ENCODE measurements around the gene COX20.

The COX20 gene

DNA sequence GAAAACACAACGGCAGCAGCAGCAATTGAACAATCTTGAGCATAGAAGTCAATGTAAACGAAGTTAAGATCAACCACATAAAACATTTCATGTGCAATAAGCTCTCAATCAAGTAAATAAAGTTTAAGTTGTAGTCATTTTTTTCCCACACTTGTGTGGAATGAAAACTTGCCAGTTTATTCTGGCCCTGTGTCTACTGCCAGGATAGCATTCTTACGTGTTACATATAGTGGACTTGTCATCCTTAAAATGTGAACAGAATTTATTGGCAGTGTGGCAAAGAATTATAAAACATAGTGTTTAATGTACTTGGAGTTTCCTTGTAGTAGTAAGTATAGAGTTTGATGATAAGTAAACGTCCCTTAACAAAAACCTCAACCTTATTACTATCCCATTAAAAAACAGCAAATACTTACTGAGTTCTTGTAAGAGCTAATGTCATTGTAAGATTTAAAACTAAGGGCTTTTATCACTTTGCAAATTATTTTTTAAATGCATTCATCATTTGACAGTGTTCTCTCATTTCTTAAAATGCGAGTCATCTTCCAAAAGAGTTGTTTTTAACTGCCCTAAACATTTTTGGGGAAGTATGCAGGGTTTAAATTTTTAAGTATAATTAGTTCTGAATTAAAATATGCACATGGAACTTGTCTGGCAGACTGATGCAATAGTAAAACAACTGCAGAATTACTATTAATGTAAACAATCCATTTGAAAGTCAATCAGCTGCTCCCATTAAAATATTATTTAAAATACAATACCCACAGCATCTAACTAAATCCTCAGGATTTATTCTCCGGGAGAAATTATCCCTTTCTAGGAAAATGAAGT lies 7.9 kb downstream of the COX20 start:
- Histone ChIP-seq H3K36me3 (peaks cover 90 to 100% (median 99%) of the 10 kb centered on the region in 11 experiments), H3K27me3 (no peaks in the 10 kb centered on the region), H3K9me3 (replicated peaks in 1 of 11) (no peaks in the 10 kb centered on the region), H3K9ac (0 out of 22 replicates have a peak overlapping the region, but pooled peaks of 1 of the 11 experiments have one; percentile 37), H3K4me1 (peaks cover 33 to 66% (median 48%) of the 10 kb centered on the region in 10 experiments), H4K20me1 (peaks cover 41 to 100% (median 90%) of the 10 kb centered on the region in 11 experiments; a peak in 21 of 22 replicates), H3K4me3 (no peak overlapping the region), H3K27ac (peak overlapping the region in 3 of 11 experiments; percentile 4 to 20 (median 11); a peak in 2 of 22 replicates), H3K4me2 (peak overlapping the region in 6 of 11 experiments; percentile 0 to 56 (median 34); a peak in 5 of 22 replicates)
- no peak for TF ChIP-seq Cebpa-rat (IDR thresholded peaks at IDR 0.05)

DNA sequence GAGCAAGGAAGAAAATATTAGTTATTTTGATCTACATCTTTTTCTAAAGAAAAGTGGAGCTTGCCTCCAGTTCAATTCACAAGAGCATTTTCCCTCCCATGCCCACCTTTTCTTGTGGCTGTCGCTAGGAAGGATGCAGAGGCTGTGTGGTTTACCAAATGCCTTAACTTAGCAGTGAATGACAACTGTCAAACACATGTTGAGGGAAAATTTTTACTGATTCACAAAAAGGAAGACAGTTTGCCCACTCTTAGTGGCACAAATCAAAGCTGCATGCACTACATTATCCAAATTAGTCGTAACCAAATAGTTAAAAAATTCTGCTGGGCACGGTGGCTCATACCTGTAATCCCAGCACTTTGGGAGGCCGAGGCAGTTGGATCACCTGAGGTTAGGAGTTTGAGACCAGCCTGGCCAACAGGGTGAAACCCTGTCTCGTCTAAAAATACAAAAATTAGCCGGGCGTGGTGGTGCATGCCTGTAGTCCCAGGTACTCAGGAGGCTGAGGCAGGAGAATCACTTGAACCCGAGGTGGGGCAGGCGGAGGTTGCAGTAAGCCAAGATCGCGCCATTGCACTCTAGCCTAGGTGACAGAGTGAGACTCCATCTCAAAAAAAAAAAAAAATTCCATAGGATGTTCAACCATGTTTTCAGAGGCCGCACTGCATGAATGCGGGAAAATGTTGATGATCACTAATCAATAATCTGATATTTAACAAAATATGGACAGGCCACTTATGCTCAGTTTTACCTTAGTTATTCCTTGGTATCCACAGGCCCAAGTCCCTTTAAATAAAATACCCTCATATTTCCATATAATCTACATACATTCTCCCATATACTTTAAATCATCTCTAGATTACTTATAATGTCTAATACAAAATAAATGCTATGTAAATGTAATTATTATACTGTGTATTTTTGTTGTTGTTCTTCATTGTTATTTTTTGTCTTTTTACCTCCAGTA lies 9.0 kb downstream of the COX20 start:
- H3K9me3 ChIP-seq (replicated peaks in 1 of 11) = no peaks in the 10 kb centered on the region
- H3K4me1 ChIP-seq = peaks cover 25 to 56% (median 38%) of the 10 kb centered on the region in 10 experiments
- peaks cover 94 to 100% (median 100%) of the 10 kb centered on the region in 11 experiments for H3K36me3 ChIP-seq
- peak overlapping the region in 6 of 11 experiments; percentile 1 to 37 (median 22); a peak in 4 of 22 replicates for H3K9ac ChIP-seq
- no peak for TF ChIP-seq Cebpa-rat (IDR thresholded peaks at IDR 0.05)
- no peak overlapping the region for H3K4me3 ChIP-seq
- peak overlapping the region in 5 of 11 experiments; percentile 0 to 20 (median 4); a peak in 4 of 22 replicates for H3K27ac ChIP-seq
- no peaks in the 10 kb centered on the region for H3K27me3 ChIP-seq
- H3K4me2 ChIP-seq = peak overlapping the region; percentile 0 to 56 (median 37); a peak in 20 of 22 replicates
- H4K20me1 ChIP-seq = peaks cover 47 to 100% (median 90%) of the 10 kb centered on the region in 11 experiments; a peak in 21 of 22 replicates

- H3K4me3 ChIP-seq = no peak overlapping the region
- H3K36me3 ChIP-seq = peaks cover 98 to 100% (median 100%) of the 10 kb centered on the region in 11 experiments
- no peak overlapping the region for H3K27ac ChIP-seq
- H3K4me2 ChIP-seq = no peak overlapping the region
- peaks cover 55 to 100% (median 91%) of the 10 kb centered on the region in 11 experiments; a peak in 21 of 22 replicates for H4K20me1 ChIP-seq
- no peaks in the 10 kb centered on the region for H3K27me3 ChIP-seq
- H3K9ac ChIP-seq = no peak overlapping the region
- H3K9me3 ChIP-seq (replicated peaks in 1 of 11) = no peaks in the 10 kb centered on the region
- TF ChIP-seq Cebpa-rat (IDR thresholded peaks at IDR 0.05) = no peak
- H3K4me1 ChIP-seq = peaks cover 23 to 47% (median 32%) of the 10 kb centered on the region in 10 experiments
Measured at GRCh38 chr1:244846653-244847052, 11.2 kb downstream of the COX20 start.

DNA sequence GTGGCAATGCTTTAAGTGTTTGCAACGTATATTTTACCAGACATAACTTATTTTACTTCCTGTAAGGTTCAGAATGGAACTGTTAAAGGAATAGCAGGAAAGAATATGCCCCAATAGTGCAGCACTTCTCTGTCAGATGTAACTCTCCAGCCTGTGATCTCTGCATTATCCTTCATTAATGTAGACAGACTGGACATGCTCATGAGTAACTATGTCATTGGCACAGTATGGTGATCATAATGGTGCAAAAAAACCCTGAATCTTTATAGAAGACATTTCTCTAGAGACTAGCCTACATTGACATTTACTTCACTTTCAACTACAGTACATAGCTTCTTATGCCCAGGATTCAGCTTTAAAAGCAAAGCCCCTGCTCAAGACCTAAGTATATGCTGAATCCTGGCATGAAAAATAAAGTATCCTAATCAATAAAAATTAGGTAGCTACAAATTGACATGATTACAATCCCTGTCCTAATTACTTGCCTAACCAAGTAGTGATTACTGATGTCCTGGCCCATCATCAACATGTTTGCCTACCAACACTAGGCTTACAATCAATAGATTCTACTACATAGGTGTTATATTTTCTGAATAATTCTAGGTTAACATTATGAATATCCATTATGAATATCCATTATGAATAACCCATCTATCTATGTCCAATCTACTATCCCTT lies 13.9 kb downstream of the COX20 start:
- Histone ChIP-seq H3K4me2 (no peak overlapping the region), H3K36me3 (peaks cover 97 to 100% (median 100%) of the 10 kb centered on the region in 11 experiments), H3K4me1 (peaks cover 27 to 54% (median 34%) of the 10 kb centered on the region in 10 experiments), H3K27me3 (no peaks in the 10 kb centered on the region), H3K4me3 (no peak overlapping the region), H3K9ac (no peak overlapping the region), H3K27ac (no peak overlapping the region), H4K20me1 (peaks cover 75 to 100% (median 99%) of the 10 kb centered on the region in 11 experiments; a peak in 21 of 22 replicates), H3K9me3 (replicated peaks in 1 of 11) (no peaks in the 10 kb centered on the region)
- TF ChIP-seq Cebpa-rat (IDR thresholded peaks at IDR 0.05) = no peak

GRCh38 chr1:244850099-244850852 lies 14.8 kb downstream of the COX20 start:
- H3K9ac ChIP-seq = no peak overlapping the region

DNA sequence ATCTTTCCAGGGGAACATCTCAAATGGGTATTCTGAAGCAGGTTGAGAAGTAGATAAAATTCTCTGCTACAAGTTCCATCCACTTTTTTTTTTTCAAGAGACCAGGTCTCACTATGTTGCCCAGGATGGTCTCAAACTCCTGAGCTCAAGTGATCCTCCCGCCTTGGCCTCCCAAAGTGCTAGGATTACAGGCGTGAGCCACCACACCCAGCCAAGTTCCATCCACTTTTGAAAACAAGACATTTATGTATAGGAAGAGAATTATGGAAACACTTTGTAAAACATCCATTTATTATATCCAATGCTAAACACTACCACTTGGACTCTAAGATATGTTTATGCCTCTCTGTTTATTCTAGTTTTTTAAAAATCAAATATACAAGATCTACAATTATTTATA lies 15.4 kb downstream of the COX20 start:
- Histone ChIP-seq H4K20me1 (peaks cover 78 to 100% (median 99%) of the 10 kb centered on the region in 11 experiments), H3K27me3 (no peaks in the 10 kb centered on the region), H3K36me3 (peaks cover 94 to 100% (median 99%) of the 10 kb centered on the region in 11 experiments)

More at GRCh38 chr1:244850099-244850852, 14.8 kb downstream of the COX20 start:
- no peak overlapping the region for H3K27ac ChIP-seq
- no peak overlapping the region for H3K4me2 ChIP-seq
- no peaks in the 10 kb centered on the region for H3K9me3 ChIP-seq (replicated peaks in 1 of 11)
- H3K36me3 ChIP-seq = peaks cover 94 to 100% (median 99%) of the 10 kb centered on the region in 11 experiments
- H3K27me3 ChIP-seq = no peaks in the 10 kb centered on the region
- H4K20me1 ChIP-seq = peaks cover 78 to 100% (median 99%) of the 10 kb centered on the region in 11 experiments
- TF ChIP-seq Cebpa-rat (IDR thresholded peaks at IDR 0.05) = no peak
- no peak overlapping the region for H3K4me3 ChIP-seq
- H3K4me1 ChIP-seq = peaks cover 30 to 56% (median 35%) of the 10 kb centered on the region in 10 experiments

GRCh38 chr1:244851546-244852231 lies 16.2 kb downstream of the COX20 start:
- TF ChIP-seq Cebpa-rat (IDR thresholded peaks at IDR 0.05) = no peak
- no peak overlapping the region for H3K9ac ChIP-seq
- H3K4me3 ChIP-seq = no peak overlapping the region
- no peak overlapping the region for H3K4me2 ChIP-seq
- peaks cover 94 to 100% (median 99%) of the 10 kb centered on the region in 11 experiments for H3K36me3 ChIP-seq
- H4K20me1 ChIP-seq = peaks cover 78 to 100% (median 100%) of the 10 kb centered on the region in 11 experiments
- H3K27ac ChIP-seq = no peak overlapping the region
- peaks cover 32 to 70% (median 37%) of the 10 kb centered on the region in 10 experiments for H3K4me1 ChIP-seq
- H3K9me3 ChIP-seq (replicated peaks in 1 of 11) = no peaks in the 10 kb centered on the region
- no peaks in the 10 kb centered on the region for H3K27me3 ChIP-seq

More for the DNA sequence above, 15.4 kb downstream of the COX20 start:
- H3K4me3 ChIP-seq = no peak overlapping the region
- no peak for TF ChIP-seq Cebpa-rat (IDR thresholded peaks at IDR 0.05)
- no peak overlapping the region for H3K27ac ChIP-seq
- no peak overlapping the region for H3K9ac ChIP-seq
- H3K4me1 ChIP-seq = peaks cover 30 to 63% (median 36%) of the 10 kb centered on the region in 10 experiments
- no peak overlapping the region for H3K4me2 ChIP-seq
- no peaks in the 10 kb centered on the region for H3K9me3 ChIP-seq (replicated peaks in 1 of 11)
